SK-N-SH (cell line): ENCODE measurements around the gene ZNF827.

Experiments used
- EZH2phosphoT487 ChIP-seq: fragments of 200-600 bp; sonication (generic); IDR thresholded peaks from 2 replicates; pipeline ENCODE4 v1.6.1; 2017; ENCODE audit warnings: low read depth, mixed run types, mild to moderate bottlenecking, antibody characterized with exemption, moderate library complexity, borderline replicate concordance
- FOXM1 ChIP-seq: IDR thresholded peaks from 2 replicates; pipeline ENCODE4 v1.4.0; 2012; ENCODE audit warnings: low read depth, mild to moderate bottlenecking
- JUND ChIP-seq: IDR thresholded peaks from 2 replicates; pipeline ENCODE4 v1.4.0; 2012
- TF ChIP-seq, protein P1 (sequence below): fragments of 150-350 bp; IDR thresholded peaks from 2 replicates; pipeline ENCODE4 v1.6.1; 2017; ENCODE audit warnings: antibody characterized with exemption, low read length, low read depth, borderline replicate concordance
- TF ChIP-seq, protein P2 (sequence below): fragments of 200-600 bp; sonication (generic); IDR thresholded peaks from 2 replicates; pipeline ENCODE4 v1.6.1; 2017; ENCODE audit warnings: antibody characterized with exemption, mild to moderate bottlenecking, moderate library complexity

DNA sequence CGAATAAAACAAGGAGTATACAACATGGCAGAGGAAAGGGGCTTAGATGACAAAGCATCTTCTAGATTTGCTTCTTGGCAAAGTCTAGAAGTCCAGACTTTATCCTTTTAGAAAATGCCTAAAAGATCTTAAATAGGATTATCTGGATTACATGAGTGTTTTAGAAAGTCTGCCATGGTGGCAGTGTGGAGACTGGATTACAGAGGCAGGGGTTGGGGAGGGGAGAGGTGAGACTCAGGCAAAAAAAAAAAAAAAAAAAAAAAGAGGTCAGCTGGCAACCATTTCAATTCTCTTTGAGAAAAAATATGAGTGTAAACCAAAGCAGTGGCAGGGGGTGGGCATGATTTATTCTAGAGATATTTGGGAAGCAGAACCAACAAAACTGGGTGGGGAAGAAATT lies 17.4 kb downstream of the ZNF827 start:
- TF ChIP-seq JUND (no peak), FOXM1 (no peak), EZH2phosphoT487 (no peak)
- TF ChIP-seq, protein P1, sequence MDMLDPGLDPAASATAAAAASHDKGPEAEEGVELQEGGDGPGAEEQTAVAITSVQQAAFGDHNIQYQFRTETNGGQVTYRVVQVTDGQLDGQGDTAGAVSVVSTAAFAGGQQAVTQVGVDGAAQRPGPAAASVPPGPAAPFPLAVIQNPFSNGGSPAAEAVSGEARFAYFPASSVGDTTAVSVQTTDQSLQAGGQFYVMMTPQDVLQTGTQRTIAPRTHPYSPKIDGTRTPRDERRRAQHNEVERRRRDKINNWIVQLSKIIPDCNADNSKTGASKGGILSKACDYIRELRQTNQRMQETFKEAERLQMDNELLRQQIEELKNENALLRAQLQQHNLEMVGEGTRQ = no peak
- TF ChIP-seq, protein P2, sequence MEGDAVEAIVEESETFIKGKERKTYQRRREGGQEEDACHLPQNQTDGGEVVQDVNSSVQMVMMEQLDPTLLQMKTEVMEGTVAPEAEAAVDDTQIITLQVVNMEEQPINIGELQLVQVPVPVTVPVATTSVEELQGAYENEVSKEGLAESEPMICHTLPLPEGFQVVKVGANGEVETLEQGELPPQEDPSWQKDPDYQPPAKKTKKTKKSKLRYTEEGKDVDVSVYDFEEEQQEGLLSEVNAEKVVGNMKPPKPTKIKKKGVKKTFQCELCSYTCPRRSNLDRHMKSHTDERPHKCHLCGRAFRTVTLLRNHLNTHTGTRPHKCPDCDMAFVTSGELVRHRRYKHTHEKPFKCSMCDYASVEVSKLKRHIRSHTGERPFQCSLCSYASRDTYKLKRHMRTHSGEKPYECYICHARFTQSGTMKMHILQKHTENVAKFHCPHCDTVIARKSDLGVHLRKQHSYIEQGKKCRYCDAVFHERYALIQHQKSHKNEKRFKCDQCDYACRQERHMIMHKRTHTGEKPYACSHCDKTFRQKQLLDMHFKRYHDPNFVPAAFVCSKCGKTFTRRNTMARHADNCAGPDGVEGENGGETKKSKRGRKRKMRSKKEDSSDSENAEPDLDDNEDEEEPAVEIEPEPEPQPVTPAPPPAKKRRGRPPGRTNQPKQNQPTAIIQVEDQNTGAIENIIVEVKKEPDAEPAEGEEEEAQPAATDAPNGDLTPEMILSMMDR = no peak
